Endothelial cell of umbilical vein (primary cell): ENCODE measurements around the gene XXYLT1. TPM values are rescaled to one million over a fixed set of nuclear protein-coding genes. Genes with fewer than 3 reads are reported as not detected.
A peak's percentile ranks its signal among the peaks of the same experiment; 100 is the strongest.

ENCODE experiments used
- BruUV-seq: library from RNA; stranded (reverse); fragments of 400-500 nt; replicated peaks from 2 replicates; lab custom pipeline; 2021; lab: Mats Ljungman, UMichigan
- CTCF ChIA-PET: fragments of 300-600, 350-600 bp; sonication (Branson Sonifier 250); formaldehyde crosslinking; loops from one replicate; lab custom pipeline; 2021; ENCODE audit warnings: antibody characterized with exemption, inconsistent platforms; lab: Charles Lee
- POLR2A ChIA-PET: fragments of 300-600, 350-600 bp; sonication (Branson Sonifier 250); formaldehyde crosslinking; loops from one replicate; lab custom pipeline; 2021; ENCODE audit warnings: antibody characterized with exemption, inconsistent platforms; lab: Charles Lee
- DNase-seq: peaks from one replicate; pipeline ENCODE4 v3.0.0-alpha.2; 2011; ENCODE audit warnings: low read depth, low spot score
- FAIRE-seq: peaks from 2 replicates; lab custom pipeline; 2011; peaks lifted over from hg19 to GRCh38; lab: Jason Lieb, UNC
- H2AFZ ChIP-seq: 2 replicates; pipeline ENCODE4 v1.6.0; 2012; ENCODE audit warnings: low read depth, low read length, control low read depth, inconsistent platforms
- H3K27ac ChIP-seq: 2 replicates; pipeline ENCODE4 v1.5.1; 2011; ENCODE audit warnings: low read depth, mild to moderate bottlenecking, control low read depth, low read length, moderate library complexity; ENCODE audit not compliant: insufficient read depth
- H3K27me3 ChIP-seq, 2 experiments: 2 replicates each; pipeline versions ENCODE4 v1.6.0 to v1.6.1; 2011; ENCODE audit warnings: low read length in 2 of 2, mixed read lengths in 1 of 2; ENCODE audit not compliant: control insufficient read depth in 2 of 2, insufficient read depth in 2 of 2
- H3K36me3 ChIP-seq, 2 experiments: 2 replicates in 1 of 2; 3 replicates in 1 of 2; pipeline ENCODE4 v1.5.1; 2011; ENCODE audit warnings: low read length in 2 of 2, mild to moderate bottlenecking in 1 of 2, moderate library complexity in 1 of 2; ENCODE audit not compliant: control insufficient read depth in 2 of 2, insufficient read depth in 2 of 2; ENCODE audit errors: extremely low read depth in 1 of 2
- H3K4me1 ChIP-seq: 3 replicates; pipeline ENCODE4 v1.5.1; 2011; ENCODE audit warnings: mild to moderate bottlenecking, low read length; ENCODE audit not compliant: control insufficient read depth, insufficient read depth; ENCODE audit errors: extremely low read depth
- H3K4me2 ChIP-seq: 2 replicates; pipeline ENCODE4 v1.6.1; 2011; ENCODE audit warnings: low read length, control low read depth, mixed read lengths; ENCODE audit not compliant: insufficient read depth
- H3K4me3 ChIP-seq, 3 experiments: fragments of 200-600 bp in 1 of 3; sonication (generic), shearing (Covaris generic) in 1 of 3; replicated peaks in 1 of 3; 2 replicates each; pipeline ENCODE4 v1.5.1; 2011 to 2016; ENCODE audit warnings: control low read depth in 3 of 3, low read length in 3 of 3, mild to moderate bottlenecking in 2 of 3, inconsistent platforms in 1 of 3, low read depth in 1 of 3, moderate library complexity in 1 of 3; ENCODE audit not compliant: insufficient read depth in 1 of 3
- H3K79me2 ChIP-seq: 2 replicates; pipeline ENCODE4 v1.6.0; 2012; ENCODE audit warnings: low read length, inconsistent platforms; ENCODE audit not compliant: control insufficient read depth, insufficient read depth
- H3K9ac ChIP-seq: replicated peaks from 2 replicates; pipeline ENCODE3; 2011; ENCODE audit warnings: low read length, control low read depth; ENCODE audit not compliant: insufficient read depth; ENCODE audit errors: extremely low read depth
- H3K9me1 ChIP-seq: replicated peaks from 3 replicates; pipeline ENCODE4 v1.6.0; 2011; ENCODE audit warnings: mild to moderate bottlenecking, low read length; ENCODE audit not compliant: control insufficient read depth, insufficient read depth; ENCODE audit errors: extremely low read depth
- H3K9me3 ChIP-seq: replicated peaks from 2 replicates; pipeline ENCODE4 v1.5.1; 2012; ENCODE audit warnings: low read length, inconsistent platforms; ENCODE audit not compliant: control insufficient read depth, insufficient read depth
- H4K20me1 ChIP-seq: replicated peaks from 2 replicates; pipeline ENCODE3; 2011; ENCODE audit warnings: mild to moderate bottlenecking, low read length; ENCODE audit not compliant: control insufficient read depth, insufficient read depth; ENCODE audit errors: extremely low read depth
- EZH2 ChIP-seq: IDR thresholded peaks from 2 replicates; pipeline ENCODE4 v1.6.1; 2012; ENCODE audit warnings: borderline replicate concordance, low read depth, mild to moderate bottlenecking, moderate library complexity, low read length, inconsistent platforms; ENCODE audit not compliant: severe bottlenecking
- FOS ChIP-seq: IDR thresholded peaks from 2 replicates; pipeline ENCODE4 v1.6.1; 2011; ENCODE audit warnings: mild to moderate bottlenecking, low read length, moderate library complexity, borderline replicate concordance; ENCODE audit not compliant: insufficient read depth
- GATA2 ChIP-seq: IDR thresholded peaks from 2 replicates; pipeline ENCODE4 v1.7.0; 2011; ENCODE audit warnings: low read depth, mild to moderate bottlenecking, moderate library complexity, mixed read lengths, low read length; ENCODE audit not compliant: insufficient read length, insufficient read depth
- JUN ChIP-seq: IDR thresholded peaks from 2 replicates; pipeline ENCODE4 v1.6.1; 2011; ENCODE audit warnings: borderline replicate concordance, low read depth; ENCODE audit not compliant: insufficient read length, insufficient read depth
- MYC ChIP-seq: IDR thresholded peaks from one replicate; pipeline ENCODE4 v1.6.1; 2011; ENCODE audit warnings: mild to moderate bottlenecking, low read depth, low read length
- POLR2A ChIP-seq: IDR thresholded peaks from 2 replicates; pipeline ENCODE4 v1.6.1; 2012; ENCODE audit warnings: low read depth, mild to moderate bottlenecking, control low read depth, low read length
- POLR2AphosphoS5 ChIP-seq: IDR thresholded peaks from 2 replicates; pipeline ENCODE4 v1.6.1; 2012; ENCODE audit warnings: low read depth, mild to moderate bottlenecking, control low read depth, low read length, moderate library complexity; ENCODE audit not compliant: insufficient read depth
- dilution Hi-C: fragments of 300-500 bp; cut with MboI; formaldehyde crosslinking; loops from one replicate; pipeline ENCODE4 v1.15.0; 2019; ENCODE audit warnings: low sequenced_read_pairs; ENCODE audit not compliant: extremely low pct_ligation_motif_present
- intact Hi-C: fragments of 100-400 bp; cut with micrococcal nuclease; formaldehyde crosslinking; loops from one replicate; pipeline ENCODE4 v1.10.0; 2022
- polyA plus RNA-seq, 4 experiments: library from polyadenylated mRNA; depleted of rRNA in 3 of 4; stranded (reverse) in 3 of 4; unstranded in 1 of 4; fragments of >200 nt; gene quantifications; 2 replicates each; pipeline versions ENCODE4 v1.2.1 to v1.2.3, GENCODE V29; 2011 to 2012; ENCODE audit warnings: missing spikeins in 1 of 4
- total RNA-seq: library from RNA; stranded (reverse); gene quantifications from 2 replicates; pipeline ENCODE4 v1.2.3, GENCODE V29; 2021
- TF ChIP-seq, protein P1 (sequence below): IDR thresholded peaks from 2 replicates; pipeline ENCODE4 v1.6.1; 2011; ENCODE audit not compliant: insufficient read depth, insufficient read length
- TF ChIP-seq, protein P2 (sequence below), 2 donors: IDR thresholded peaks; 1 replicate in 1 of 2; 2 replicates in 1 of 2; pipeline ENCODE4 v1.5.1; 2011; ENCODE audit warnings: low read length in 2 of 2, mild to moderate bottlenecking in 2 of 2, moderate library complexity in 2 of 2, control low read depth in 1 of 2, inconsistent platforms in 1 of 2, low read depth in 1 of 2; ENCODE audit not compliant: insufficient read depth in 1 of 2; ENCODE audit errors: extremely low read depth in 1 of 2

Gene XXYLT1
- total and polyA plus RNA-seq, 2 donors (not counting 3 experiments of a cell fraction or from before 2014, with no cell fraction given): 54.4 to 78.1 TPM

GRCh38 chr3:195097331-195098255 is 173.4 kb downstream of the XXYLT1 start:
- dilution Hi-C loops (no loop called here), intact Hi-C loops (no loop called here)
- CTCF ChIA-PET: interaction anchor here (0.6 to 1.2 kb wide), 3 partner anchors 12 to 426 kb away, joined by 3 to 5 read pairs (median 4); partner anchors contain the start of gene LSG1

More at GRCh38 chr3:195097331-195098255, 173.4 kb downstream of the XXYLT1 start:
- H3K36me3 ChIP-seq: peaks cover 0 to 1% of the 10 kb centered on the region in 2 experiments
- H3K9me3 ChIP-seq: no peaks in the 10 kb centered on the region
- H3K4me3 ChIP-seq: no peak overlapping the region
- no peak overlapping the region for H3K27ac ChIP-seq
- H3K9me1 ChIP-seq: no peaks in the 10 kb centered on the region
- H2AFZ ChIP-seq: no peak overlapping the region
- H3K4me1 ChIP-seq: peaks cover 24% of the 10 kb centered on the region
- POLR2A ChIA-PET: no interaction called here
- peak; percentile 31 for DNase-seq
- H3K79me2 ChIP-seq: no peaks in the 10 kb centered on the region
- H3K4me2 ChIP-seq: no peak overlapping the region
- FAIRE-seq: peak; percentile 88
- no peaks in the 10 kb centered on the region for H4K20me1 ChIP-seq
- no peak for TF ChIP-seq GATA2
- TF ChIP-seq POLR2A: no peak
- TF ChIP-seq, protein P1, sequence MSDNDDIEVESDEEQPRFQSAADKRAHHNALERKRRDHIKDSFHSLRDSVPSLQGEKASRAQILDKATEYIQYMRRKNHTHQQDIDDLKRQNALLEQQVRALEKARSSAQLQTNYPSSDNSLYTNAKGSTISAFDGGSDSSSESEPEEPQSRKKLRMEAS: no peak
- no peak for TF ChIP-seq MYC
- peak; percentile 22 for TF ChIP-seq POLR2AphosphoS5
- TF ChIP-seq EZH2: no peak
- no peak for TF ChIP-seq JUN
- TF ChIP-seq, protein P2, sequence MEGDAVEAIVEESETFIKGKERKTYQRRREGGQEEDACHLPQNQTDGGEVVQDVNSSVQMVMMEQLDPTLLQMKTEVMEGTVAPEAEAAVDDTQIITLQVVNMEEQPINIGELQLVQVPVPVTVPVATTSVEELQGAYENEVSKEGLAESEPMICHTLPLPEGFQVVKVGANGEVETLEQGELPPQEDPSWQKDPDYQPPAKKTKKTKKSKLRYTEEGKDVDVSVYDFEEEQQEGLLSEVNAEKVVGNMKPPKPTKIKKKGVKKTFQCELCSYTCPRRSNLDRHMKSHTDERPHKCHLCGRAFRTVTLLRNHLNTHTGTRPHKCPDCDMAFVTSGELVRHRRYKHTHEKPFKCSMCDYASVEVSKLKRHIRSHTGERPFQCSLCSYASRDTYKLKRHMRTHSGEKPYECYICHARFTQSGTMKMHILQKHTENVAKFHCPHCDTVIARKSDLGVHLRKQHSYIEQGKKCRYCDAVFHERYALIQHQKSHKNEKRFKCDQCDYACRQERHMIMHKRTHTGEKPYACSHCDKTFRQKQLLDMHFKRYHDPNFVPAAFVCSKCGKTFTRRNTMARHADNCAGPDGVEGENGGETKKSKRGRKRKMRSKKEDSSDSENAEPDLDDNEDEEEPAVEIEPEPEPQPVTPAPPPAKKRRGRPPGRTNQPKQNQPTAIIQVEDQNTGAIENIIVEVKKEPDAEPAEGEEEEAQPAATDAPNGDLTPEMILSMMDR (IDR thresholded peaks at IDR 0.05; ENCODE audit: extremely low read depth in 1 of 2, insufficient read depth in 1 of 2, low read depth in 1 of 2, low read length in 2 of 2): no peak
- TF ChIP-seq FOS: no peak
- BruUV-seq: no TSS peak
- H3K27me3 ChIP-seq: no peaks in the 10 kb centered on the region
- H3K9ac ChIP-seq: no peak overlapping the region
